ENCODE measurements around the gene SNX30. TPM values are rescaled to one million over a fixed set of nuclear protein-coding genes. Genes with fewer than 3 reads are reported as not detected.
A peak's percentile ranks its signal among the peaks of the same experiment; 100 is the strongest.

The SNX30 gene
- total RNA-seq, 1 experiment from 2014 or later = 17.4 TPM

DNA sequence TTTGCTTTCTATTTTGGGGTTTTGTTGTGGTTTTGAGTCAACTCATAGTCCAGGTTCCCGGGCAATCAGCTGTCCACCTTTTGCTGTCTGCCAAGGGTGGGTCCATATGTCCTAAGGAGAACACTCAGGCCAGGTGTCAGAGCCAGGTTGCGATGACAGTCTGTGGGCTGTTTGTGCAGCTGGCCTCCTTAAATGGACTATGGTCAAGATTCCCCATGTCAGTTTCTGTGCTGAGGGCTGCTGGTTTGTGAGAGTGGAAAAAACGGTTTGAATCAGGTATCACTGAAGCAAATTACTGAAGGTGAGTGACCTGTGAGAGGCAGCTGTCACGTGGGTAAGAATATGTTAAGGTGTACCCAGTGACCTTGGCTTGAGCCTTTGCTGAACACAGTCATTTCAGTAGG is 33.0 kb downstream of the SNX30 start:
- no peak for DNase-seq (ENCODE audit: low spot score)

DNA sequence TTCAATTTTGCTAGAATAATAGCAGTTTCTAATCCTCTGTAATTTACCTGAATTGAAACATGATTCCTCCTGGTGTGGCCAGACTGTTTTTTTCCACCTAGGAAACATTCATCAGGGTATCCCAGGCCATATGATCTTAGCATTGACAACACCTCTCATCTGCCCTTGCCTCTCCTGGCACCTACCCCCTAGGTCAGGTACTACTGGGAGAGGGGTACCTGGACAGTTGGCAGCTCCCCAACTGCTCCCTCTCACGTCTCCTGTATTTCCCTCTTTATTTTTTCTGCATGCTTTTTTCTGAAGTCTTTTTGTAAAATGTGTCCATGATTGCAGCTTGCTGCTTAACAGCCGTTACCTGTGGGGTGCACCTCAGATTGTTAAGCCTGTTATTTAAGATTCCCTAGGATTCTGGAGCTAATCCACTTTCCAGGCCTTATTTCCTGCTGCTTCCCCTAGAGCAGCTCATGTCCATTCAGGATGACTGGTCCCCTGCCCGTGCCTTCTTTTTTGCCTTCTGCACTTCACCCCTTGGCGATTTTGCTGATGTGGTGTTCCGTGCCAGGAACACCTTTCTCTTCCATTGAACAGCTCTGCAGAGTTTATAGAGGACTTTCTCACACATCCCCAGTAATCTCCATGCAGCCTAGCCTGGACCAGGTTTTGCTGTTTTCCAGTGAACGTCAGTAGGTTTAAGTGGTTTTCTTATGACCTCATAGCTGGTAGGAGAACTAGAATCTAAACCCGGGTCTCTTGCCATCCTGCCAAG is 33.6 kb downstream of the SNX30 start:
- DNase-seq (ENCODE audit: low spot score) = peak; percentile 31

DNA sequence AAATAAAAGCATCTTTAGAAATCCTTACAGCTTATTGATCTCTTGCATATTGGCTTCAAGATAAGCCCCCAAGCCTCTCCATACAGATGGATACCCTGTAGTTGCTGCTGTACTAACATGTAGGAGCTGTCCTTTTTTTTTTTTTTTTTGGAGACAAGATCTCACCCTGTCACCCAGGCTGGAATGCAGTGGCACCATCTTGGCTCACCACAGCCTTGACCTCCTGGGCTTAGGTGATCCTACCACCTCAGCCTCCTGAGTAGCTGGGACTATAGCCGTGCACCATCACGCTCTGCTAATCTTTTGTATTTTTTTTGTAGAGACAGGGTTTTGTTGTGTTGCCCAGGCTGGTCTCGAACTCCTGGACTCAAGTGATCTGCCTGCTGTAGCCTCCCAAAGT is 35.4 kb downstream of the SNX30 start:
- no peak for DNase-seq (ENCODE audit: low spot score)

DNA sequence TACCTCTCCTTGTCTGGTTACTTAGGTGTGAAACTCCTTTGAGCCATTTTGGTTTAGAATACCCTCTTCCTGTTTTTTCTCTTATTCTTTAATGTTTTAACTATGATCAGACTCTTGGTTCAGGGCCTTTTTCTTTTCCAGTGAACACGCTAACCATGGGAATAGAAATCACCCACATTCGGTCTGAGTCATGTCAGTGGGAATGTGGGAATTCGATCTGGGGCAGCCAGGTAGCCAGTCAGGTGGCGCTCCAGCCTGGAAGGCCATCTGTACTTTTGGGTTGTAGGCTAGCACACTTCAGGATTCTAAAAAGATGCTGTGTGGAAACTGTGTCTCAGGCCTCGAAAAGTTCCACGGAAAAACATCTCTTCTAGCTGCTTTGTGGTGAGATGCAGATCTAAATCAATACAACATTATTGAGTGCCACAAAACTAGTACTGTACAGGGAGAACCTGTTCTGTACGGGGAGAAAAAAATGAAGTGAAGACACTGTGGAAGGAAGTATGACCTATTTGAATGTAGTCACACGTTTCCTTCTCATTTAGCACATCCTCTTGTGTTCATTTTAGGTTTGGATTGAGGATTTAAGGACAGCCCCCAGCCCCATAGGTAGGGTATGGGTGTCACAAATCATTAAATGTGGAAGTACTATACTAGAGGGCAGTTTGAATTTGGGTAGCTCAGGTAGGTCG is 36.4 kb downstream of the SNX30 start:
- DNase-seq (ENCODE audit: low spot score) = no peak

DNA sequence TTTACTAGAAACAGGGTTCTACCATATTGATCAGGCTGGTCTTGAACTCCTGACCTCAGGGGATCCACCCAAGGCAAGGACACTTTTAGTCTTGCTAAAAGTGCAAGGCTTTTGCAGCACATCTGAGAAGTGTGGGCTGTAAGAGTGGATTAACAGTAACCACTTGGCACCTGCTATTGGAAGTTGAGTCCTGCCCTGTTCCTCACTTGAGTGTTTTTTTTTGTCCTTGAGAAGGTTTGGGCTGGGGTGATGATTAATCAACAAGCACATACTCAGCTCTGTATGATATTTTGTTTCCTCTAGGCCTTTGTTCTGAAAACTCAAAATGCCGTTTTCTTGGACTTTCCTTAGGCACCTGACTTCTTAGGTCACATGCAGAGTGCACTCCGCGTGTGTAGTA is 37.4 kb downstream of the SNX30 start:
- DNase-seq (ENCODE audit: low spot score) = no peak

DNA sequence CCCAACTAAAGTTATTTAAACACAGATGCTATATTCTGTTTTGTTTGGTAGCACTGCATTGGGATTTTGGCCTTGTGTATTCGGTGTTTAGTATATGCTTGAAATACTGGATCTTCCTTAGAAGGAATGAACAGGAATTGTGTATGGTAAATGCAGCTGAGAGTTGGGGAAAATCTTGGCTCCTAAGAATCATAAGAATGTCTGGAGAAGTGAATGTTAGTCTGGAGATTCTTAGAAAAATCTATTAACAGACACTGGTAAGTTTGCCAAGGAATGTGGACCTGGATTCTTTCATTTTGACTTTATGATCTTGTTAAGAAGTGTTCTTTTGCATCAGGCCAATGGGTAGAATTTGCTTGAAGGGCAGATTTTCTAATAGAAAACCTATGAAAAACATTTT is 38.9 kb downstream of the SNX30 start:
- no peak for DNase-seq (ENCODE audit: low spot score)

DNA sequence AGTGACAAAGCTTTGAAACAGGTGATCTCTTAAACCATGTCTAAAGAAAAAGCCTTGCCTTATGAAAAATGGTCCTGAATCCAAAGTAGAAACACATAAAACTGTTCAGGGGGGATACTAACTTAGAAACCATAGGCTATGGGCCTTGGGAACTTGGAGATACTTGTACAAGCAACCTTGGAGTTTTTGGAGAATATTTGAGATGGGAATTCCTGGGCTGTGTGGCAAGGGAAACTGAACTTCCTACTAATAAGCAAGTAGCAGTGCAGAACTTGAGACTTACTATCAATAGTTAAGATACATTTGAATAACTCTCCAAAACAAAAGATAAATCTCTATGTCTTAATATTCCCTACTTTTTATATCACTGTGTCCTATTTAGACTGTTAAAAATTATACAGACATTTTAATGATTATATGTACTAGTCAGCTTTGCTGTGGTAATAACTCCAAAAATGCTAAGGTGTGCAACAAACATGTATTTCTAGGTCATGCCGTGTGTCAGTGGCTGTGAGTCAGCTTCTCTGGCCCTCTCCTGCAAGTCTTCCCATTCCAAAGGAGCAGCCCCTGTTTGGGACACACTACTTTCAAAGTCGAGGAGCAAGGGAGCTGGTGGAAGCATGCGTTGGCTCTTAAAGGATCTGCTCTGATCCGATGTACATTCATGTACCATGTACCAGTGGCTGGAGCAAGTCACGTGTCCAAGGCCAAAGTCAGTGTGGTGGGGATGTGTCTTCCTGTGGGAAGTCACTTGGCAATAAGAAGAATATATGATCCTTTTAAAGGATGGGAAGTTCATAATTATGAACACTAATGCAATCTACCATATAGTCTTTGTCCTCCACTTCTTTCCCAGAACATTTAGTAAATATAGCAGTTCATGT is 39.6 kb downstream of the SNX30 start:
- no peak for DNase-seq (ENCODE audit: low spot score)

DNA sequence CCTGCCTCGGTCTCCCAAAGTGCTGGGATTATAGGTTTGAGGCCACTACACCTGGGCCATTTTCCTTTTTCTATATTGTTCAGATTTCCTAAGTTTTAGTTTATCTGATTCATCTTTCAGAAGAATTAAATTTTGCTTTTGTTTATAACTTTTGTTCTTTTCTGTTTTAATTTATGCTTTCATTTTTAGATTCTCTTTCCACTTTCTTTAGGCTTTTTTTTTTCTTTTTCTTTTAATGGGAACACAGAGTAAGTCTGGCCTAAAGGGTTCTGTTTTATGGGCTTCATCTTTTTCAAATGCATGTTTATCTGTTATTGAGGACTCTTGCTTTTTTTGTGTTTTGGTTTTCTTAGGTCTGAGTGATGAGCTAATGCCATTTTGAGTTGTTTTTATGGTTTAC is 42.1 kb downstream of the SNX30 start:
- DNase-seq (ENCODE audit: low spot score) = no peak

DNA sequence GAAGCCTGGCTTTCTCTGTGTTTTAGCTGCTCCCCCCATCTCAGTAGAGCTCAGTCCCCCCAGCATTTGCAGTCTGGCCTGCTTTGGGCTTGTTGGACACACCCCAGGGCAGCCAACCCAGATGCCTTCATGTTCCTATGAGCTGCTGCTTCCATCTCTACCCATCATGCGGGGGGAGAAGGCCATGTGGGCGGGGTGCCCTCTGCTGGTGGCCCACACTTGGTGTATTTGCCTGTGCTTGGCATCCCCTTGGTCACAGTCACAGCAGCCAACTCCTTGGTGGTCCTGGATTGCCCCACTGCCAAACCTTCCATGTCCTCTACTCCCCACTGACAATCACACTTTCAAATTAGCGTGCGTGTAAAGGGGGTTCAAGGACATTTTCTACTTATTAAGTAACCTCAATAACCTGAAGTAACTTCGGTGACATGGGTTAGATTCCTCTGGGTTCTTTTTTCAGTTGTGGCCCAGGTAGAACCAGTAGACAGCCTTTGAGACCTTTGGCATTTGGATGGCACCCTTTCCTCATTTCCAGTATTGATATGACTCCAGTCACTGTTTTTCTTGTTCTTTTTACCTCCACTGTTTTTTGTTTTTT is 42.8 kb downstream of the SNX30 start:
- peak; percentile 60 for DNase-seq (ENCODE audit: low spot score)

DNA sequence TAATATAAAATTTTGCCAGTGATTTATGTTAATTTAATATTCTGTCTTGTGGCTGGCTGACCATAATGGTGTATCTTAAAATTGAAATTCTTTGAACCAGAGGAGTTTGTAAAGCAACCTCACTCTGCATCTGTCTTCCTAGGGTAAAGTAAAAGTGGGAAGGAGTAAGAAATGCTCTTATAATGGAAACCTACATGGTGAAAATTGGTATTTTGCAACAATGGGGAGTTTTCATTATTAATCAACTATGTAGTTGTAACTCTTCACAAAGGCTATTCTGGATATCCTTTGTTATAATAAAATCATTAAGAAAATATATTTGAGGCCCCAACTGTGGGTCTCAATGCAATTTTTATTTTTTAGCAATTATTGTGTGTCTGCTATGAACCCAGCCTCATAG is 44.2 kb downstream of the SNX30 start:
- DNase-seq (ENCODE audit: low spot score) = no peak

DNA sequence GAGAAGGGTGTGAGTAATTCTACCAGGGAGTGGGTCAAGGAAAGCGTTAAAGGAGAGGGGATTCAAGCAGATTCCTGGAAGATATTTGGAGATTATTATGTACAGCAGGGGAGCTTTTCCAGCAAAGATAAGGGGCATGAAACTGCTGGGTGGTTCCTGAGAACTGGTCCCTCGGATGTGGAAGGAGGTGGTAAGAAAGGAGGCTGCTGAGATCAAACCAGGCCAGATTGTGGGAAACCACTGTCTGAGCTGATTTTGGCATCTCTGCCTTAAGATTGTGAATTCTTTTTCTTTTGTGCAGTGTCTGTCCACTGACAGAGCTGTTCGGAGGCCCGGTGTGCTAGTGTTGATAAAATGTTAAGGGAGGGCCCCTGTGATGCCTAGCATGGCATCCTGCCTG is 45.4 kb downstream of the SNX30 start:
- no peak for DNase-seq (ENCODE audit: low spot score)

DNA sequence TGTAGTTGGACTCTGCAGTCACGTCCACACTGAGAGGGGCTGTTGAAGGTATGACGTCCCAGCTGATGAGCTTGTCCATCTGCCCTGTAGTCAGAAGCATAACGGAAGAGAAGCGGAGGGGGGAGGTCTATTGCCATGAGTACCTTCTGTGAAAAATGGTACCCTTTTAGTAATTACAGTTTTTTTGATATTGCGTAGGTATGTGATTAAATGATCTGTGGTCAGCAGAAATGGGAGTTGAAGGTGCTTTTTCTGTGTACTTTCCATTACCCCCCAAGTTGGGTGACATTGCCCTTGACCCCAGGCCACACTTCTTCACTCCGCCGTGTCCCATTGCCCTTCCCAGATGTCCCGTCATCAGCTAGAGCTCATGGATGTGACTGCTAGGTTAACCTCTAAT is 45.9 kb downstream of the SNX30 start:
- DNase-seq (ENCODE audit: low spot score) = no peak

DNA sequence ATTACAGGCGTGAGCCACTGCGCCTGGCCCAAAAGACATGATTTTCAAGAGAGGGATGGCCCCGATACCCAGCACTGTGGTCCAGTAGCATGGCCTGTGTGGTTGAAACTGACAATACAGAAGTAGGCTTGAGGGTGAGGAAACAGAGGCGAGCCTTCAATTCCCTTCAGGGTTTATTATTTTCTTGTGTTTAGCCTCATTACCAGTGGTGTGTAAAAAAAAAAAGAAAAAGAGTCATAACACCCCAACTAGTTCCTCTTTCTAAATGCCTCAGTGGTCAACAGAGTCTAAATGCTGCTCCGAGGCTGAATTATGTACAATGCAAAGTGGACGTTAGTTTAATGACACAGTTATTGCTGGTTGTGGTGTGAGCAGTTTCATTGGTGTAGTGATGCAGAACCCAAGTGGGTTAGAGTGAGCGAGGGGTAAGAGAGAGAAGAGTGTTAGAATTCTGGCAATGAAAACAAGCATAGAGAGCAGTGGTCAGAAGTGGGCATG is 58.8 kb downstream of the SNX30 start:
- DNase-seq (ENCODE audit: low spot score) = no peak

DNA sequence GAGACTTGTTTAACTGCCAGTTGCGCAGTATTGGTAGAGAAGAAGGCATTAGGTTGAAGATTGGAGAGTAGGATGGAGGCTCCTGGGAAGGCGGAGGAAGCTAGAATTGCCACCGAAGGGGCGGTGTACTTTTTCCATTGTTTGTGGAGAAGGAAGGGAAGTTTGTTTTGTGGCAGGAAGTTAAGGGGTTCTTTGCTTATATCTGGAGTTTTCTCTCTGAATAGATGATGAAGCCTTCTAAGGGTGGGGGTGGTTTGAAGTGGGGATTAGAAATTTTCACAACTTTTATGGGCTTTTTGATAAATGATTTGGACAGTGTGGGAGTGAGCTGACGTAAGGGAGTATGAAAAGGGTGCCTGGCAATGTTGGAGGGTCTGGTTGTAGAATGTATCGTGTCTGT is 59.3 kb downstream of the SNX30 start:
- no peak for DNase-seq (ENCODE audit: low spot score)

DNA sequence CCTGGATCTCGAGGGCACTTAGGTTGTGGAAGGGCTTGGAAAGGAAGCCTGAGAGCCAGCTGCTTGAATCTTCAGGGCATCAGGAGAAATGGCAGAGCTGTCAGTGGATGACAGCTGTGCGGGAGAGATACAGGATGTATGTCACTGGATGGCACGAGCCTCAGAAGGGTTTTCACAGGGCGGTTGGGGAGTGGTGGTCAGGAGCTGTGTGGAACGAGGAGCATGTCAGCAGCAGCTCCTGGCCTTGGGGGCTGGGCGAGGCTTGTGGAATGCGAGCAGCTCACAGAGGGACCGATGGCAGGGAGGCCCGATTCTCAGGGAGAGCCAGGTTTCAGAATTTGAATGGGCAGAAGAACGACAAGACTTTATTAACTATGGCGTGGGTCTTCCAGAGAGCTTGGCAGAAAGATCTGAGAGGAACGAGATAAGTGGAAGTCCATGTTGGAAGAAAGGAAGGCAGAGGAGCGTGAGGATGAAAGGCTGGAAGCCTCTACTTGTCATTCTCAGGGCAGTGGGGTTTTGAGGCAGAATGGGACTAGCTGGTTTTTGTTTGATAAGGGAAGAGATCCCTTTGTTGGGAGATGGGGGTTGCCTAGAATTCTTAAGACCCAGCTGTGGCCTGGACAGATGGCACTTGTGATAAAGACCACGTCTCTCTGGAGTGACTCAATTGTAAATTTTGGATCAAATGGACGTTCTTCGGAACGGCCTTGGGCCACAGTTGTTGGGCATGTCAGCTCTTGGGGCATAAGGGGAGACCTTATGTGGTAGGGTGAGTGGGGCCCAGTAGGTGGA is 60.3 kb downstream of the SNX30 start:
- DNase-seq (ENCODE audit: low spot score) = no peak

DNA sequence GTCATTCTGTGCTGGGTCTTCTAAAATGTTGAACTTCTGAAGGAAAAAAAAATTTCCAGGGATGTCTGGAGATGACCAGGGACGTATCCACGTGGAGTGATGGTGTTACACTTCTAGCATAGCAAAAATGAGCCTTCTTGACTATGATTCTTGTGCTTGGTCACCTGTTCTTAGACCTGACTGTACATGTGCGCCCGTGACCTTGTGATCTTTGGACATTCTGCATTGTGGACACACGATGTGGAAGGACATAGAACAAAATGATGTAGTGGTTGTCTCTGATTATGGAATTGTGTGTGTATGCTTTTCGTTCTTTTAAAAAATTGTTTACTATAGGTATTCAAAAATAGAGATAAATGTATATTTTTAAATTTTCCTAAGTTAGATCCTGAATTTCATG is 61.0 kb downstream of the SNX30 start:
- no peak for DNase-seq (ENCODE audit: low spot score)

DNA sequence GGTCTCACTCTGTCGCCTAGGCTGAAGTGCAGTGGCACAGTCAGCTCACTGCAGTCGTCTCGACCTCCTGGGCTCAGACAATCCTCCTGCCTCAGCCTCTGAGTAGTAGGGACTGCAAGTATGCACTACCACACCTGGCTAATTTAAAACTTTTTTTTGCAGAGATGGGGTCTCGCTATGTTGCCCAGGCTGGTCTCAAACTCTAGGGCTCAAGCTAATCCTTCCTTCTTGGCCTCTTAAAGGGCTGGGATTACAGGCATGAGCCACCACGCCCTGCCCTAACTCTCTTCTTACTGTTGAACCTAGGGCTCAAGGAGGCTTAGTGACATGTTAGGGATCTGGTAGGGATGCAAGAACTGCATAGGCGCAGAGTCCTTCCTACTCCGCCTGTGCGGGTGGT is 65.3 kb downstream of the SNX30 start:
- DNase-seq (ENCODE audit: low spot score) = no peak

DNA sequence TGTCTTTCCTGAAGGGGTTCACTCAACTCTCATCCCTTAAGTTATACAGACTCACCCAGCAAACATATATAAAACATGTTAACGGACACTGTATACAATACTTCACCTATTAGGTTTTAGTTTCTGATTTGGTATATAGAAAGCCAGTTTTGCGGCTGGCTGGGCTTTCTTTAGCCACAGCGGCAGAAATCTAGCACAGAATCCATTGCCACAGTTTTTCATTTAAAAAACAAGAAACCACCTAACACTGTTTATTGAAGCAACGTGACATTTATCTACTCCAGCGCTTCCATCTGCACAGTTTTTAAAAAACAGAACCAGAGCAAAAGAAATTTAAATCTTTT is 67.3 kb downstream of the SNX30 start:
- no peak for DNase-seq (ENCODE audit: low spot score)

DNA sequence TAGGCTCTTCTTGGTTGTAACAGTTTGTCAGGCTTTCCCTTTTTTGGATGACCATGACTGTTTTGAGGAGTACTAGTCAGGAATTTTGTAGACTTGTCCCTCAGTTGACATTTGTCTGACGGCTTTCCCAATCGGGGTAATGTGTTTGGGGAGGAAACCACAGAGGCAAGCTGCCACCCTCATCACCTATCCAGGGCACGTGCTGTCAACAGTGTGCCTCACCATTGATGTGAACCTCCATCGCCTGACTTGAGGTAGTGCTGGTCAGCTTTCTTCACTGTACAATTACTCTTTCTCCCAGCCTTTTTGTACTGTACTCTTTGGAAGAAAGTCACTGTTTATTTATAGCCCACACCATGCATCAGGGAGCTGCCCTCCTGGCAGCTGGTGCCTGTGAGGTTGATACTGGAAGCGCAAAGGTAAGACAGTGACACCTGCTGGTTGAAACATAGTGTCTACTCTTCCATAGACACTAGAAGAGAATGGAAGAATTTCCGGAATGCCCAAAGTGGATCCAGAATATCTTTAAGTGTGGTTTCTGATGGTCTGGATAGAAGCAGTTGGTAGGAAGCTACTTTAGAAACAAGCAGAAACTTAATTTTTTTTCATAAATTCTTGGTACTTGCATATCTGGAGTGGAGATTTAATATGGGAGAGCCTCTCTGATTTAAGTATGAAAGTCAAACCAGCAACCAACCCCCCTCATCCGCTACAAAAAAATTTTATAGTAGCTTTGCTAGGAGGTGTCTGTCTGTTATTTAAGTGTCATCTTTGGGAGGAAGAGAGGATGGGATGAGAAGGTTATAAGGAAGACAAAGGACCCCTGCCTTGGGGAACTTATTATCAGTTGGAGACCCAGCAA is 69.3 kb downstream of the SNX30 start:
- DNase-seq (ENCODE audit: low spot score) = peak; percentile 81

DNA sequence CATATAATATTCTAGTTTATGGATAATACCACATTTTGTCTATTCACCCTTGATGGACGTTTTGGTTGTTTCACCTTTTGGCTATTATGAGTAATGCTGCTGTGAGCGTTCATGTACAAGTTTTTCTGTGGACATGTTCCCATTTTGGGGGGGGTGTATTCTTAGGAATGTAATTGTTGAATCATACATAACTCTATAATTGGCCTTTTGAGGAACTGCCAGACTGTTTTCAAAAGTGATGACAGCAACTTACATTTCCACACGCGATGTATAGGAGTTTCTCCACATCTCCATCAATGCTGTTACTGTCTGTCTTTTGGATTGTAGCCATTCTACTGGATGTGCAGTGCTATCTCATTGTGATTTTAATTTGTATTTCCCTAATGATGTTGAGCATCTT is 70.3 kb downstream of the SNX30 start:
- no peak for DNase-seq (ENCODE audit: low spot score)
